Endothelial cell of umbilical vein (primary cell): ENCODE results near the gene TBRG1. TPM values are rescaled to one million over a fixed set of nuclear protein-coding genes. Genes with fewer than 3 reads are reported as not detected.

Experiments used
- BruUV-seq: library from RNA; stranded (reverse); fragments of 400-500 nt; replicated peaks from 2 replicates; lab custom pipeline; 2021; lab: Mats Ljungman, UMichigan
- CTCF ChIA-PET: fragments of 300-600, 350-600 bp; sonication (Branson Sonifier 250); formaldehyde crosslinking; loops from one replicate; lab custom pipeline; 2021; ENCODE audit warnings: antibody characterized with exemption, inconsistent platforms; lab: Charles Lee
- POLR2A ChIA-PET: fragments of 300-600, 350-600 bp; sonication (Branson Sonifier 250); formaldehyde crosslinking; loops from one replicate; lab custom pipeline; 2021; ENCODE audit warnings: antibody characterized with exemption, inconsistent platforms; lab: Charles Lee
- DNase-seq: peaks from one replicate; pipeline ENCODE4 v3.0.0-alpha.2; 2011; ENCODE audit warnings: low read depth, low spot score
- FAIRE-seq: peaks from 2 replicates; lab custom pipeline; 2011; peaks lifted over from hg19 to GRCh38; lab: Jason Lieb, UNC
- H2AFZ ChIP-seq: 2 replicates; pipeline ENCODE4 v1.6.0; 2012; ENCODE audit warnings: low read depth, low read length, control low read depth, inconsistent platforms
- H3K27ac ChIP-seq: 2 replicates; pipeline ENCODE4 v1.5.1; 2011; ENCODE audit warnings: low read depth, mild to moderate bottlenecking, control low read depth, low read length, moderate library complexity; ENCODE audit not compliant: insufficient read depth
- H3K27me3 ChIP-seq, 2 experiments: 2 replicates each; pipeline versions ENCODE4 v1.6.0 to v1.6.1; 2011; ENCODE audit warnings: low read length in 2 of 2, mixed read lengths in 1 of 2; ENCODE audit not compliant: control insufficient read depth in 2 of 2, insufficient read depth in 2 of 2
- H3K36me3 ChIP-seq, 2 experiments: 2 replicates in 1 of 2; 3 replicates in 1 of 2; pipeline ENCODE4 v1.5.1; 2011; ENCODE audit warnings: low read length in 2 of 2, mild to moderate bottlenecking in 1 of 2, moderate library complexity in 1 of 2; ENCODE audit not compliant: control insufficient read depth in 2 of 2, insufficient read depth in 2 of 2; ENCODE audit errors: extremely low read depth in 1 of 2
- H3K4me1 ChIP-seq: 3 replicates; pipeline ENCODE4 v1.5.1; 2011; ENCODE audit warnings: mild to moderate bottlenecking, low read length; ENCODE audit not compliant: control insufficient read depth, insufficient read depth; ENCODE audit errors: extremely low read depth
- H3K4me2 ChIP-seq: 2 replicates; pipeline ENCODE4 v1.6.1; 2011; ENCODE audit warnings: low read length, control low read depth, mixed read lengths; ENCODE audit not compliant: insufficient read depth
- H3K4me3 ChIP-seq, 3 experiments: fragments of 200-600 bp in 1 of 3; sonication (generic), shearing (Covaris generic) in 1 of 3; replicated peaks in 1 of 3; 2 replicates each; pipeline ENCODE4 v1.5.1; 2011 to 2016; ENCODE audit warnings: control low read depth in 3 of 3, low read length in 3 of 3, mild to moderate bottlenecking in 2 of 3, inconsistent platforms in 1 of 3, low read depth in 1 of 3, moderate library complexity in 1 of 3; ENCODE audit not compliant: insufficient read depth in 1 of 3
- H3K79me2 ChIP-seq: 2 replicates; pipeline ENCODE4 v1.6.0; 2012; ENCODE audit warnings: low read length, inconsistent platforms; ENCODE audit not compliant: control insufficient read depth, insufficient read depth
- H3K9ac ChIP-seq: replicated peaks from 2 replicates; pipeline ENCODE3; 2011; ENCODE audit warnings: low read length, control low read depth; ENCODE audit not compliant: insufficient read depth; ENCODE audit errors: extremely low read depth
- H3K9me1 ChIP-seq: replicated peaks from 3 replicates; pipeline ENCODE4 v1.6.0; 2011; ENCODE audit warnings: mild to moderate bottlenecking, low read length; ENCODE audit not compliant: control insufficient read depth, insufficient read depth; ENCODE audit errors: extremely low read depth
- H3K9me3 ChIP-seq: replicated peaks from 2 replicates; pipeline ENCODE4 v1.5.1; 2012; ENCODE audit warnings: low read length, inconsistent platforms; ENCODE audit not compliant: control insufficient read depth, insufficient read depth
- H4K20me1 ChIP-seq: replicated peaks from 2 replicates; pipeline ENCODE3; 2011; ENCODE audit warnings: mild to moderate bottlenecking, low read length; ENCODE audit not compliant: control insufficient read depth, insufficient read depth; ENCODE audit errors: extremely low read depth
- EZH2 ChIP-seq: IDR thresholded peaks from 2 replicates; pipeline ENCODE4 v1.6.1; 2012; ENCODE audit warnings: borderline replicate concordance, low read depth, mild to moderate bottlenecking, moderate library complexity, low read length, inconsistent platforms; ENCODE audit not compliant: severe bottlenecking
- FOS ChIP-seq: IDR thresholded peaks from 2 replicates; pipeline ENCODE4 v1.6.1; 2011; ENCODE audit warnings: mild to moderate bottlenecking, low read length, moderate library complexity, borderline replicate concordance; ENCODE audit not compliant: insufficient read depth
- GATA2 ChIP-seq: IDR thresholded peaks from 2 replicates; pipeline ENCODE4 v1.7.0; 2011; ENCODE audit warnings: low read depth, mild to moderate bottlenecking, moderate library complexity, mixed read lengths, low read length; ENCODE audit not compliant: insufficient read length, insufficient read depth
- JUN ChIP-seq: IDR thresholded peaks from 2 replicates; pipeline ENCODE4 v1.6.1; 2011; ENCODE audit warnings: borderline replicate concordance, low read depth; ENCODE audit not compliant: insufficient read length, insufficient read depth
- MYC ChIP-seq: IDR thresholded peaks from one replicate; pipeline ENCODE4 v1.6.1; 2011; ENCODE audit warnings: mild to moderate bottlenecking, low read depth, low read length
- POLR2A ChIP-seq: IDR thresholded peaks from 2 replicates; pipeline ENCODE4 v1.6.1; 2012; ENCODE audit warnings: low read depth, mild to moderate bottlenecking, control low read depth, low read length
- POLR2AphosphoS5 ChIP-seq: IDR thresholded peaks from 2 replicates; pipeline ENCODE4 v1.6.1; 2012; ENCODE audit warnings: low read depth, mild to moderate bottlenecking, control low read depth, low read length, moderate library complexity; ENCODE audit not compliant: insufficient read depth
- dilution Hi-C: fragments of 300-500 bp; cut with MboI; formaldehyde crosslinking; loops from one replicate; pipeline ENCODE4 v1.15.0; 2019; ENCODE audit warnings: low sequenced_read_pairs; ENCODE audit not compliant: extremely low pct_ligation_motif_present
- intact Hi-C: fragments of 100-400 bp; cut with micrococcal nuclease; formaldehyde crosslinking; loops from one replicate; pipeline ENCODE4 v1.10.0; 2022
- polyA plus RNA-seq, 4 experiments: library from polyadenylated mRNA; depleted of rRNA in 3 of 4; stranded (reverse) in 3 of 4; unstranded in 1 of 4; fragments of >200 nt; gene quantifications; 2 replicates each; pipeline versions ENCODE4 v1.2.1 to v1.2.3, GENCODE V29; 2011 to 2012; ENCODE audit warnings: missing spikeins in 1 of 4
- total RNA-seq: library from RNA; stranded (reverse); gene quantifications from 2 replicates; pipeline ENCODE4 v1.2.3, GENCODE V29; 2021
- TF ChIP-seq, protein P1 (sequence below), 2 donors: IDR thresholded peaks; 1 replicate in 1 of 2; 2 replicates in 1 of 2; pipeline ENCODE4 v1.5.1; 2011; ENCODE audit warnings: low read length in 2 of 2, mild to moderate bottlenecking in 2 of 2, moderate library complexity in 2 of 2, control low read depth in 1 of 2, inconsistent platforms in 1 of 2, low read depth in 1 of 2; ENCODE audit not compliant: insufficient read depth in 1 of 2; ENCODE audit errors: extremely low read depth in 1 of 2
- TF ChIP-seq, protein P2 (sequence below): IDR thresholded peaks from 2 replicates; pipeline ENCODE4 v1.6.1; 2011; ENCODE audit not compliant: insufficient read depth, insufficient read length

The TBRG1 gene
- total and polyA plus RNA-seq, 2 donors (not counting 3 experiments of a cell fraction or from before 2014, with no cell fraction given) = 22.4 to 29.6 TPM

DNA sequence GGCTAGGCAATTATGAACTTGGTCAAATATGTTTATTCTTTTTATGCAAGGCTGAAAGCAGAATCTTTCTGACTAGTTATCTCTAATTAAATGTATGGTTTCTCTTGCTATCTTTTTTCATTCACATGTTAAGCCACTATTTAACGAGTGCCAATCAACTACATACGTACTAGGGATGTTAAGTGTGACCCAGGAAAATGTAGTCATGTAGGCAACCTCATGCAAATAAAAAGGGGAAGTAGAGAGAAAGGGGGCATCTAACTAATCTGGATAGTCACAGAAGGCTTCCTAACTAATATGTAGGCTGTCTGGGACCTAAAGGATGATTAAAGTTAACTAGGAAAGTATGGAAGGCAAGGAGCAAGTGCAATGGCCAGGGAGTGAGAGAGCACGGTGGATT lies 23.5 kb downstream of the TBRG1 start:
- no peaks in the 10 kb centered on the region for H3K79me2 ChIP-seq
- no peaks in the 10 kb centered on the region for H3K36me3 ChIP-seq
- no peak overlapping the region for H3K4me3 ChIP-seq
- H3K4me2 ChIP-seq = no peak overlapping the region
- intact Hi-C loops = no loop called here
- H3K27me3 ChIP-seq = no peaks in the 10 kb centered on the region
- no peak overlapping the region for H2AFZ ChIP-seq
- POLR2A ChIA-PET = no interaction called here
- no peak overlapping the region for H3K9ac ChIP-seq
- H4K20me1 ChIP-seq = no peaks in the 10 kb centered on the region
- no TSS peak for BruUV-seq
- FAIRE-seq = no peak
- DNase-seq = no peak
- H3K27ac ChIP-seq = no peak overlapping the region
- dilution Hi-C loops = no loop called here
- TF ChIP-seq, protein P1, sequence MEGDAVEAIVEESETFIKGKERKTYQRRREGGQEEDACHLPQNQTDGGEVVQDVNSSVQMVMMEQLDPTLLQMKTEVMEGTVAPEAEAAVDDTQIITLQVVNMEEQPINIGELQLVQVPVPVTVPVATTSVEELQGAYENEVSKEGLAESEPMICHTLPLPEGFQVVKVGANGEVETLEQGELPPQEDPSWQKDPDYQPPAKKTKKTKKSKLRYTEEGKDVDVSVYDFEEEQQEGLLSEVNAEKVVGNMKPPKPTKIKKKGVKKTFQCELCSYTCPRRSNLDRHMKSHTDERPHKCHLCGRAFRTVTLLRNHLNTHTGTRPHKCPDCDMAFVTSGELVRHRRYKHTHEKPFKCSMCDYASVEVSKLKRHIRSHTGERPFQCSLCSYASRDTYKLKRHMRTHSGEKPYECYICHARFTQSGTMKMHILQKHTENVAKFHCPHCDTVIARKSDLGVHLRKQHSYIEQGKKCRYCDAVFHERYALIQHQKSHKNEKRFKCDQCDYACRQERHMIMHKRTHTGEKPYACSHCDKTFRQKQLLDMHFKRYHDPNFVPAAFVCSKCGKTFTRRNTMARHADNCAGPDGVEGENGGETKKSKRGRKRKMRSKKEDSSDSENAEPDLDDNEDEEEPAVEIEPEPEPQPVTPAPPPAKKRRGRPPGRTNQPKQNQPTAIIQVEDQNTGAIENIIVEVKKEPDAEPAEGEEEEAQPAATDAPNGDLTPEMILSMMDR (IDR thresholded peaks at IDR 0.05; ENCODE audit: extremely low read depth in 1 of 2, insufficient read depth in 1 of 2, low read depth in 1 of 2, low read length in 2 of 2) = no peak
- TF ChIP-seq POLR2A = no peak
- no peaks in the 10 kb centered on the region for H3K9me1 ChIP-seq
- H3K9me3 ChIP-seq = no peaks in the 10 kb centered on the region
- H3K4me1 ChIP-seq = peaks cover 18% of the 10 kb centered on the region
- CTCF ChIA-PET = interaction anchor here (0.8 to 6.5 kb wide), 4 partner anchors 187 to 221 kb away, joined by 4 to 86 read pairs (median 8); no protein-coding TSS in a partner anchor

DNA sequence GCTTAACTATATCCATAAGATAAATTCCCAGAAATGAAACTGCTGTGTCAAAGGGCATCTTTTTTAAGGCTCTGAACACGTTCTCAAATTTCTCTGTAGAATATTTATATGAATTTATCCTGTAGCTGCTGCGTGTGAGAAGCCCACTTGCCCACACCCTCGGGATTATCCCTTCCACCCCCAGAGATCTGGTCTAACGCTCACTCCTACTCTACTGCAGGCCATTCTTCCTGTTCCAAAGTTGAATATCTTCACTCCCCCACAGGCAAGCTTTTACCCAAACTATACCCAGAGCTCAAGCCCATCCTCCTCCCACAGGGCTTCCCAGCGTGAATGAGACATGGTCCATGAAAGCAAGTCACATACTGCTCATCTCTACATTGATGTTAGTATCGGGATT lies 25.9 kb downstream of the TBRG1 start:
- Histone ChIP-seq H3K79me2 (no peaks in the 10 kb centered on the region), H2AFZ (no peak overlapping the region), H3K9ac (no peak overlapping the region), H3K4me1 (peaks cover 13% of the 10 kb centered on the region), H3K27ac (no peak overlapping the region), H3K9me1 (no peaks in the 10 kb centered on the region), H4K20me1 (no peaks in the 10 kb centered on the region), H3K9me3 (no peaks in the 10 kb centered on the region), H3K4me3 (no peak overlapping the region), H3K36me3 (no peaks in the 10 kb centered on the region), H3K27me3 (no peaks in the 10 kb centered on the region), H3K4me2 (no peak overlapping the region)
- CTCF ChIA-PET = interaction anchor here (0.9 to 2.9 kb wide), 5 partner anchors 10 to 218 kb away, joined by 3 to 17 read pairs (median 3); no protein-coding TSS in a partner anchor
- intact Hi-C loops = no loop called here
- no TSS peak for BruUV-seq
- dilution Hi-C loops = no loop called here
- DNase-seq = no peak
- FAIRE-seq = no peak
- TF ChIP-seq, protein P1 (IDR thresholded peaks at IDR 0.05; ENCODE audit: extremely low read depth in 1 of 2, insufficient read depth in 1 of 2, low read depth in 1 of 2, low read length in 2 of 2) = no peak
- TF ChIP-seq FOS (no peak), MYC (no peak), GATA2 (no peak), JUN (no peak), POLR2A (no peak), EZH2 (no peak), POLR2AphosphoS5 (no peak)
- TF ChIP-seq, protein P2, sequence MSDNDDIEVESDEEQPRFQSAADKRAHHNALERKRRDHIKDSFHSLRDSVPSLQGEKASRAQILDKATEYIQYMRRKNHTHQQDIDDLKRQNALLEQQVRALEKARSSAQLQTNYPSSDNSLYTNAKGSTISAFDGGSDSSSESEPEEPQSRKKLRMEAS = no peak
- POLR2A ChIA-PET = no interaction called here
